ENCODE results near the gene GRIN2C.

Gene GRIN2C

DNA sequence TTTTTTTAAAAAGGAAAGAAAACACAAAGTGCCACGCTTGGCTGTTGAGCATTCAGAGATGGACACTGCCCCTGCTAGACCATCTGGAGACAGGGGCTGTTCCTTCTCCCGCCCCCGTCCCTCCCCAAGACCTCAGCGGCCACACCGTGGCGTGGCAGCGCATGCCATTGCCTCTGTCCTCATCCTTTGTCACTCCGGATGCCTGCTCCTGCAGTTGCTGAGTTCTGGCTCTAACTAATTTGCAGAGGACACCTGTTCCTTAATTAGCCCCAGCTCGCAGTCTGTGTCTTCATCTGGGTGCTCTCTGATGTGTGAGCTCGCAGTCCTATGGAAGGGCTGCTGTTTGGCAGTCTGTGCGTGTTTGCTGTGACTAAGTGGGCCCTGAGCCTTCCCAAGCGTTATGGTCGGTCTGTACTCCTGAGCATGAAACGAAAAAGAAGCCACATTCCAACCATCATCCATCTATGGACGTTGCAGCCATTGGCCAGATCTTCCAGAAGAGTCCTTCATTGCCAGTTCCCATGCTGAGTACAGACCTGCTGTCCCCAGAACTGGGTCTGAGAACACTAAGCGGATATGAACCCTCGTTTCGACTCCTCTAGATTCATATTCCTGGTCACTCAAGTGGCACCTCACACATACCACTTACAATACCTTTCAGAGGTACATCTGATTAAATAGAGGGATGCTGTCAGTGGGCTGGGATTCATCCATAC lies 42.6 kb downstream of the GRIN2C start:
- Histone ChIP-seq H3K9me2 (replicated peaks; ENCODE audit: low read depth, low read length) (no peaks in the 10 kb centered on the region), H3F3A (ENCODE audit: low read depth) (no peaks in the 10 kb centered on the region), H3K36me3 (ENCODE audit: insufficient read depth, low read length) (no peaks in the 10 kb centered on the region; the same call in 1 of the 2 replicates), H3K4me1 (ENCODE audit: insufficient read depth, low read length, poor library complexity, severe bottlenecking) (peaks cover 17% of the 10 kb centered on the region), H3K79me2 (ENCODE audit: insufficient read depth, low read length) (no peaks in the 10 kb centered on the region), H3K27me3 (ENCODE audit: insufficient read depth, low read length, poor library complexity, severe bottlenecking) (no peaks in the 10 kb centered on the region), H3K9ac (ENCODE audit: low read depth, low read length, poor library complexity, severe bottlenecking) (no peak overlapping the region), H3K4me2 (ENCODE audit: low read depth, low read length, poor library complexity, severe bottlenecking) (no peak overlapping the region), H3K9me3 (ENCODE audit: insufficient read depth, low read depth, low read length) (no peaks in the 10 kb centered on the region), H3K4me3 (ENCODE audit: low read length, poor library complexity, severe bottlenecking) (no peak overlapping the region), H2AFZ (ENCODE audit: low read length) (no peak overlapping the region), H4K20me1 (ENCODE audit: insufficient read depth, low read length, poor library complexity, severe bottlenecking) (no peaks in the 10 kb centered on the region)
- TF ChIP-seq, protein P1, sequence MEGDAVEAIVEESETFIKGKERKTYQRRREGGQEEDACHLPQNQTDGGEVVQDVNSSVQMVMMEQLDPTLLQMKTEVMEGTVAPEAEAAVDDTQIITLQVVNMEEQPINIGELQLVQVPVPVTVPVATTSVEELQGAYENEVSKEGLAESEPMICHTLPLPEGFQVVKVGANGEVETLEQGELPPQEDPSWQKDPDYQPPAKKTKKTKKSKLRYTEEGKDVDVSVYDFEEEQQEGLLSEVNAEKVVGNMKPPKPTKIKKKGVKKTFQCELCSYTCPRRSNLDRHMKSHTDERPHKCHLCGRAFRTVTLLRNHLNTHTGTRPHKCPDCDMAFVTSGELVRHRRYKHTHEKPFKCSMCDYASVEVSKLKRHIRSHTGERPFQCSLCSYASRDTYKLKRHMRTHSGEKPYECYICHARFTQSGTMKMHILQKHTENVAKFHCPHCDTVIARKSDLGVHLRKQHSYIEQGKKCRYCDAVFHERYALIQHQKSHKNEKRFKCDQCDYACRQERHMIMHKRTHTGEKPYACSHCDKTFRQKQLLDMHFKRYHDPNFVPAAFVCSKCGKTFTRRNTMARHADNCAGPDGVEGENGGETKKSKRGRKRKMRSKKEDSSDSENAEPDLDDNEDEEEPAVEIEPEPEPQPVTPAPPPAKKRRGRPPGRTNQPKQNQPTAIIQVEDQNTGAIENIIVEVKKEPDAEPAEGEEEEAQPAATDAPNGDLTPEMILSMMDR (conservative IDR thresholded peaks at IDR 0.05; ENCODE audit: low read length) = no peak
- TF ChIP-seq EZH2phosphoT487 (IDR thresholded peaks at IDR 0.05; ENCODE audit: borderline replicate concordance) = no peak

DNA sequence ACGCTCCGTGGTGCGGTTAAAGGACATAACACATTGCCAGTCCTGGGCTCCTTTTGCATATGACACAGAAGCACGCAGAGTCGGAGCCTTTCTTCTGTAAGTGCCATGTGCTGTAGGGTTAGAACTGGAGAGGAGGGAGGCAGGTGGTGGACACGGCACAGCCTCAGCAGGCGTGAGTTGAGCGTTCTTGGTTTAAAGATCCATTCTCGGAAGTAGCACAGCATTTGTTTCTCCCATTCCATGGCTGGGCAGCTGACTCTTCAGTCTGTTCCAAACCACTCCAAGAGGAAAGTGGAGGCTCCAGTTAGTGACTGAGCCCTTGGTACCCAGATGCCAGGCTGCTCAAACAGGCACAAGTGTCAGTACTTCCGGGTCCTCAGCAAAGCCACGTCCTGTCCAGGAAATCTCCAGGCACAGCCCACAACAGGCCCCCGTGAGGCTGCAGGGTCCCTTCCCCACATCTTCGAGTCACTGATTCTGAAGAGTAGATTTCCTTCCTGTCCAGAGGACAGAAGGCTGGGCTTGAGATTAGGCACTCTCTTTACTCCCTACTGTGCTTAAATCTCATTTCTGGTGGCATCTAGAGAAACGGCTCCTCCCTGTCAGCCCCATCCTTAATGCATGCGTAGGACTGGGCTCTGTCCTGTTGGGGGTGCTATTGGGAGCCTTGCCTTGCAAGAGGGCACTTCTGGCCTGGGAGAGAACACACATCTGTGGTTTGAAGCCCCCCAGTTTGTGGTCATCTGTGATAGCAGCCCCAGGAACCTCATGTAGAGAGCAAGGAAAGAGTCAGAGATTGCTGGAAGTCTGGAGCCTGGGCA lies 43.9 kb downstream of the GRIN2C start:
- no peaks in the 10 kb centered on the region for H3F3A ChIP-seq (ENCODE audit: low read depth)

GRCh38 chr17:74815067-74815466 lies 44.6 kb downstream of the GRIN2C start:
- Histone ChIP-seq H4K20me1 (ENCODE audit: insufficient read depth, low read length, poor library complexity, severe bottlenecking) (no peaks in the 10 kb centered on the region), H2AFZ (ENCODE audit: low read length) (no peak overlapping the region), H3K4me1 (ENCODE audit: insufficient read depth, low read length, poor library complexity, severe bottlenecking) (peaks cover 17% of the 10 kb centered on the region), H3K36me3 (ENCODE audit: insufficient read depth, low read length) (no peaks in the 10 kb centered on the region; the same call in 1 of the 2 replicates), H3K4me2 (ENCODE audit: low read depth, low read length, poor library complexity, severe bottlenecking) (no peak overlapping the region), H3K9ac (ENCODE audit: low read depth, low read length, poor library complexity, severe bottlenecking) (no peak overlapping the region), H3K4me3 (ENCODE audit: low read length, poor library complexity, severe bottlenecking) (no peak overlapping the region), H3K27me3 (ENCODE audit: insufficient read depth, low read length, poor library complexity, severe bottlenecking) (no peaks in the 10 kb centered on the region), H3K9me2 (replicated peaks; ENCODE audit: low read depth, low read length) (no peaks in the 10 kb centered on the region), H3K9me3 (ENCODE audit: insufficient read depth, low read depth, low read length) (no peaks in the 10 kb centered on the region), H3K79me2 (ENCODE audit: insufficient read depth, low read length) (no peaks in the 10 kb centered on the region), H3F3A (ENCODE audit: low read depth) (no peaks in the 10 kb centered on the region)
- no peak for TF ChIP-seq EZH2phosphoT487 (IDR thresholded peaks at IDR 0.05; ENCODE audit: borderline replicate concordance)
- TF ChIP-seq, protein P1 (conservative IDR thresholded peaks at IDR 0.05; ENCODE audit: low read length) = no peak

More for the DNA sequence above, 43.9 kb downstream of the GRIN2C start:
- Histone ChIP-seq H3K9ac (ENCODE audit: low read depth, low read length, poor library complexity, severe bottlenecking) (no peak overlapping the region), H3K4me1 (ENCODE audit: insufficient read depth, low read length, poor library complexity, severe bottlenecking) (peaks cover 17% of the 10 kb centered on the region), H3K9me3 (ENCODE audit: insufficient read depth, low read depth, low read length) (no peaks in the 10 kb centered on the region), H2AFZ (ENCODE audit: low read length) (peak overlapping the region; percentile 54; the same call in 1 of the 2 replicates), H4K20me1 (ENCODE audit: insufficient read depth, low read length, poor library complexity, severe bottlenecking) (no peaks in the 10 kb centered on the region), H3K4me3 (ENCODE audit: low read length, poor library complexity, severe bottlenecking) (peak overlapping the region; percentile 18), H3K36me3 (ENCODE audit: insufficient read depth, low read length) (no peaks in the 10 kb centered on the region; the same call in 1 of the 2 replicates), H3K79me2 (ENCODE audit: insufficient read depth, low read length) (no peaks in the 10 kb centered on the region), H3K9me2 (replicated peaks; ENCODE audit: low read depth, low read length) (no peaks in the 10 kb centered on the region), H3K27me3 (ENCODE audit: insufficient read depth, low read length, poor library complexity, severe bottlenecking) (no peaks in the 10 kb centered on the region), H3K4me2 (ENCODE audit: low read depth, low read length, poor library complexity, severe bottlenecking) (peak overlapping the region; percentile 50)
- TF ChIP-seq, protein P1 (conservative IDR thresholded peaks at IDR 0.05; ENCODE audit: low read length) = peak; percentile 87
- no peak for TF ChIP-seq EZH2phosphoT487 (IDR thresholded peaks at IDR 0.05; ENCODE audit: borderline replicate concordance)

Data from Loucy (cell line).